Parathyroid adenoma (tissue), 2 donors: ENCODE data around the gene IL18.

Source experiments
- H2AFZ ChIP-seq: fragments of 300-600 bp; sonication (generic); one replicate; pipeline ENCODE4 v1.7.0; 2017; ENCODE audit warnings: antibody characterized with exemption, mild to moderate bottlenecking
- H3K27ac ChIP-seq: fragments of 300-600 bp; sonication (generic); one replicate; pipeline ENCODE4 v1.7.0; 2017
- H3K27me3 ChIP-seq: fragments of 300-600 bp; sonication (generic); one replicate; pipeline ENCODE4 v1.7.0; 2017; ENCODE audit warnings: low read length; ENCODE audit not compliant: control insufficient read depth, insufficient read depth
- H3K36me3 ChIP-seq: fragments of 300-600 bp; sonication (generic); one replicate; pipeline ENCODE4 v1.7.0; 2017; ENCODE audit warnings: low read length; ENCODE audit not compliant: control insufficient read depth, insufficient read depth
- H3K4me1 ChIP-seq: fragments of 300-600 bp; sonication (generic); one replicate; pipeline ENCODE4 v1.7.0; 2017; ENCODE audit warnings: control low read depth
- H3K4me2 ChIP-seq: fragments of 300-600 bp; sonication (generic); one replicate; pipeline ENCODE4 v1.7.0; 2017; ENCODE audit warnings: low read length
- H3K4me3 ChIP-seq: fragments of 300-600 bp; sonication (generic); one replicate; pipeline ENCODE4 v1.7.0; 2017; ENCODE audit warnings: low read depth, low read length
- H3K79me2 ChIP-seq: fragments of 300-600 bp; sonication (generic); one replicate; pipeline ENCODE4 v1.7.0; 2017; ENCODE audit warnings: control low read depth
- H3K9ac ChIP-seq: fragments of 300-600 bp; sonication (generic); one replicate; pipeline ENCODE4 v1.7.0; 2017; ENCODE audit warnings: mild to moderate bottlenecking
- H3K9me3 ChIP-seq: fragments of 300-600 bp; sonication (generic); one replicate; pipeline ENCODE4 v1.7.0; 2017; ENCODE audit warnings: low read length; ENCODE audit not compliant: control insufficient read depth
- CTCF ChIP-seq: fragments of 300-600 bp; sonication (generic); IDR thresholded peaks from one replicate; pipeline ENCODE4 v1.7.0; 2017; ENCODE audit warnings: antibody characterized with exemption, mild to moderate bottlenecking
- donor health status: primary hyperparathyroidism.

Gene IL18

GRCh38 chr11:112163875-112164685 lies at the start of gene IL18:
Gene IL18 (minus strand): TSS chr11:112164094. CDS start chr11:112155053, 9,041 bp downstream.
- no peak within 1 kb of the TSS for H3K4me3 ChIP-seq
- H3K27ac ChIP-seq, result no peak within 1 kb of the TSS
- H2AFZ ChIP-seq, result no peak within 1 kb of the TSS
- H3K36me3 ChIP-seq, result no peaks in the 10 kb centered on the region
- H3K79me2 ChIP-seq, result no peaks in the 10 kb centered on the region
- no peak within 1 kb of the TSS for H3K9ac ChIP-seq
- no peaks in the 10 kb centered on the region for H3K4me1 ChIP-seq
- no peaks in the 10 kb centered on the region for H3K27me3 ChIP-seq
- no peak for TF ChIP-seq CTCF
- H3K9me3 ChIP-seq, result no peaks in the 10 kb centered on the region
- no peak within 1 kb of the TSS for H3K4me2 ChIP-seq

- Histone ChIP-seq H3K27me3 (no peaks in the 10 kb centered on the region), H3K27ac (no peak overlapping the region), H2AFZ (no peak overlapping the region), H3K4me1 (no peaks in the 10 kb centered on the region), H3K4me2 (no peak overlapping the region), H3K36me3 (no peaks in the 10 kb centered on the region), H3K9me3 (no peaks in the 10 kb centered on the region), H3K4me3 (no peak overlapping the region), H3K79me2 (no peaks in the 10 kb centered on the region), H3K9ac (no peak overlapping the region)
- TF ChIP-seq CTCF, result no peak
These were observed 48.8 kb upstream of the IL18 start for GRCh38 chr11:112212710-112213109.

GRCh38 chr11:112212290-112212689 lies 48.4 kb upstream of the IL18 start:
- Histone ChIP-seq H3K9ac (no peak overlapping the region), H3K27me3 (no peaks in the 10 kb centered on the region), H3K36me3 (no peaks in the 10 kb centered on the region), H2AFZ (no peak overlapping the region), H3K9me3 (no peaks in the 10 kb centered on the region), H3K4me1 (no peaks in the 10 kb centered on the region), H3K27ac (no peak overlapping the region), H3K4me2 (no peak overlapping the region), H3K4me3 (no peak overlapping the region), H3K79me2 (no peaks in the 10 kb centered on the region)
- TF ChIP-seq CTCF, result no peak

GRCh38 chr11:112211536-112211935 lies 47.6 kb upstream of the IL18 start:
- Histone ChIP-seq H3K79me2 (no peaks in the 10 kb centered on the region), H3K27ac (no peak overlapping the region), H3K36me3 (no peaks in the 10 kb centered on the region), H3K4me3 (no peak overlapping the region), H3K4me2 (no peak overlapping the region), H3K9ac (no peak overlapping the region), H3K27me3 (no peaks in the 10 kb centered on the region), H3K4me1 (no peaks in the 10 kb centered on the region), H3K9me3 (no peaks in the 10 kb centered on the region), H2AFZ (no peak overlapping the region)
- TF ChIP-seq CTCF, result no peak

GRCh38 chr11:112210890-112211289 lies 47.0 kb upstream of the IL18 start:
- TF ChIP-seq CTCF, result no peak
- Histone ChIP-seq H3K36me3 (no peaks in the 10 kb centered on the region), H3K4me2 (no peak overlapping the region), H3K4me3 (no peak overlapping the region), H3K79me2 (no peaks in the 10 kb centered on the region), H3K27ac (no peak overlapping the region), H3K4me1 (no peaks in the 10 kb centered on the region), H3K9me3 (no peaks in the 10 kb centered on the region), H3K27me3 (no peaks in the 10 kb centered on the region), H2AFZ (no peak overlapping the region), H3K9ac (no peak overlapping the region)
